HG03432 (cell line): ENCODE data around the gene PSMD13.
A peak's percentile ranks its signal among the peaks of the same experiment; 100 is the strongest.
"Not testable (repeated sequence)": the region's sequence is repeated elsewhere in the genome, so short reads cannot be mapped to it uniquely, and the experiment has no call there.

Source experiments
- ATAC-seq: cut with Tn5 transposase; IDR thresholded peaks from one replicate; pipeline ENCODE4 v1.9.1; 2021; ENCODE audit warnings: mild to moderate bottlenecking, moderate library complexity; ENCODE audit not compliant: unreplicated experiment

The PSMD13 gene

GRCh38 chr11:285894-286220, 49.1 kb downstream of the PSMD13 start:
- no peak for ATAC-seq

GRCh38 chr11:286977-287820, 50.4 kb downstream of the PSMD13 start:
- not testable (repeated sequence) for ATAC-seq

- no peak for ATAC-seq
These were observed 51.2 kb downstream of the PSMD13 start for GRCh38 chr11:287821-288477.

- ATAC-seq, result peak; percentile 68
These were observed 52.0 kb downstream of the PSMD13 start, which contains the start of gene PGGHG for GRCh38 chr11:288478-289397. TSS of gene PGGHG (plus strand) at chr11:289126. CDS start at chr11:289817, 691 bp downstream.

- ATAC-seq, result no peak
These were observed 52.6 kb downstream of the PSMD13 start for GRCh38 chr11:289398-289711.

GRCh38 chr11:289712-290620, 53.2 kb downstream of the PSMD13 start:
- ATAC-seq, result no peak

- ATAC-seq, result no peak
These were observed 54.0 kb downstream of the PSMD13 start for GRCh38 chr11:290621-291231.

GRCh38 chr11:291281-292210, 54.8 kb downstream of the PSMD13 start:
- no peak for ATAC-seq

GRCh38 chr11:292211-293121, 55.7 kb downstream of the PSMD13 start:
- no peak for ATAC-seq

GRCh38 chr11:293271-293851, 56.6 kb downstream of the PSMD13 start:
- ATAC-seq, result no peak

- no peak for ATAC-seq
These were observed 57.3 kb downstream of the PSMD13 start for GRCh38 chr11:293852-294661.

GRCh38 chr11:294780-295179, 58.0 kb downstream of the PSMD13 start:
- ATAC-seq, result no peak

GRCh38 chr11:295351-296170, 58.8 kb downstream of the PSMD13 start:
- ATAC-seq, result no peak

- no peak for ATAC-seq
These were observed 59.6 kb downstream of the PSMD13 start for GRCh38 chr11:296171-297050.

GRCh38 chr11:297051-297585, 60.3 kb downstream of the PSMD13 start:
- ATAC-seq, result no peak
